Esophagus squamous epithelium (tissue), 4 donors: ENCODE results near the gene PXN.

ENCODE experiments used
- POLR2A ChIP-seq, 4 donors: fragments of 450-650 bp; IDR thresholded peaks; one replicate each; pipeline ENCODE4 v1.6.1; 2017; ENCODE audit warnings: antibody characterized with exemption in 4 of 4, mild to moderate bottlenecking in 4 of 4, moderate library complexity in 3 of 4
- TF ChIP-seq, protein P1 (sequence below), 6 experiments: fragments of 450-650 bp in 4 of 6; fragments of 200-600 bp in 2 of 6; sonication (generic) in 2 of 6; IDR thresholded peaks; one replicate each; pipeline ENCODE4 v1.5.1; 2016 to 2019; ENCODE audit warnings: antibody characterized with exemption in 6 of 6, mild to moderate bottlenecking in 4 of 6, moderate library complexity in 4 of 6

DNA sequence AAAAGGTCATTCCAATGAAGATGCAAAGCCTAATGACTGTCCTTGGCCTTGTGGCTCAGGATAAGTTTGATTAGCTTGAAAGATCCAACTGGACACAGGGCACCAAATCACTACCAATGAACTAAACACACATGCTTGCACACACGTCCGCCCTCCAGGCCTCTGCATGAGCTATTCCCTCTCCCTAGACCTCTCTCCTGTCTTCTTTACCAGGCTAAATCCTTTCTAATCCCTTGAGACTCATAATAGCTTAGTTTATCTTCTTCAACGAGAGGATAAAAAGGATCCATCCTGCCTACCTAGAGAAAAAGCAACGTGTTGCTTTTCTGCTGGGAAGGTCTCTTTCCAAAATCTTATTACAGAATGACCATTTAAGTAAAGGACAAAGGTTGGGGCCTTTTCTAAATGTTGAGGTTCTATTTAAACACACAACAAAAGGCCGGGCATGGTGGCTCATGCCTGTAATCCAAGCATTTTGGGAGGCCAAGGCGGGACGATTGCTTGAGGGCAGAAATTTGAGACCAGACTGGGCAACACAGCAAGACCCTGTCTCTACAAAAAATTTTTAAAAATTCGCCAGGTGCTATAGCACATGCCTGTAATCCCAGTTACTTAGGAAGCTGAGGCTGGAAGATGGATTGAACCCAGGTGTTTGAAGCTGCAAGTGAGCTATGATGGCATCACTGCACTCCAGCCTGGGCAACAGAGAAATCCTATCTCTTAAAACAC lies 22.4 kb downstream of the PXN start:
- TF ChIP-seq, protein P1, sequence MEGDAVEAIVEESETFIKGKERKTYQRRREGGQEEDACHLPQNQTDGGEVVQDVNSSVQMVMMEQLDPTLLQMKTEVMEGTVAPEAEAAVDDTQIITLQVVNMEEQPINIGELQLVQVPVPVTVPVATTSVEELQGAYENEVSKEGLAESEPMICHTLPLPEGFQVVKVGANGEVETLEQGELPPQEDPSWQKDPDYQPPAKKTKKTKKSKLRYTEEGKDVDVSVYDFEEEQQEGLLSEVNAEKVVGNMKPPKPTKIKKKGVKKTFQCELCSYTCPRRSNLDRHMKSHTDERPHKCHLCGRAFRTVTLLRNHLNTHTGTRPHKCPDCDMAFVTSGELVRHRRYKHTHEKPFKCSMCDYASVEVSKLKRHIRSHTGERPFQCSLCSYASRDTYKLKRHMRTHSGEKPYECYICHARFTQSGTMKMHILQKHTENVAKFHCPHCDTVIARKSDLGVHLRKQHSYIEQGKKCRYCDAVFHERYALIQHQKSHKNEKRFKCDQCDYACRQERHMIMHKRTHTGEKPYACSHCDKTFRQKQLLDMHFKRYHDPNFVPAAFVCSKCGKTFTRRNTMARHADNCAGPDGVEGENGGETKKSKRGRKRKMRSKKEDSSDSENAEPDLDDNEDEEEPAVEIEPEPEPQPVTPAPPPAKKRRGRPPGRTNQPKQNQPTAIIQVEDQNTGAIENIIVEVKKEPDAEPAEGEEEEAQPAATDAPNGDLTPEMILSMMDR (IDR thresholded peaks at IDR 0.05) = no peak
- TF ChIP-seq POLR2A (IDR thresholded peaks at IDR 0.05) = no peak
